IPS-20b (cell line): ENCODE measurements around the gene TPI1.
A peak's percentile ranks its signal among the peaks of the same experiment; 100 is the strongest.
"Not testable (repeated sequence)": the region's sequence is repeated elsewhere in the genome, so short reads cannot be mapped to it uniquely, and the experiment has no call there.

Source experiments
- H3K27ac ChIP-seq: one replicate; pipeline ENCODE4 v1.5.1; 2013; ENCODE audit warnings: low read length
- H3K27me3 ChIP-seq: 2 replicates; pipeline ENCODE4 v1.6.1; 2013; ENCODE audit warnings: mild to moderate bottlenecking, low read length, inconsistent platforms; ENCODE audit not compliant: insufficient read depth
- H3K36me3 ChIP-seq: 2 replicates; pipeline ENCODE4 v1.6.1; 2013; ENCODE audit warnings: low read depth, mild to moderate bottlenecking, inconsistent platforms, low read length, moderate library complexity; ENCODE audit not compliant: insufficient read depth
- H3K4me1 ChIP-seq: 2 replicates; pipeline ENCODE4 v1.6.1; 2013; ENCODE audit warnings: mild to moderate bottlenecking, control low read depth, inconsistent platforms, low read length, moderate library complexity; ENCODE audit not compliant: insufficient read depth
- H3K4me3 ChIP-seq: 2 replicates; pipeline ENCODE4 v1.5.1; 2013; ENCODE audit warnings: mild to moderate bottlenecking, low read length, inconsistent platforms
- H3K9ac ChIP-seq: 2 replicates; pipeline ENCODE4 v1.6.1; 2013; ENCODE audit warnings: low read depth, mild to moderate bottlenecking, inconsistent platforms, low read length, moderate library complexity
- H3K9me3 ChIP-seq: 2 replicates; pipeline ENCODE4 v1.6.1; 2013; ENCODE audit warnings: mild to moderate bottlenecking, low read depth, low read length, inconsistent platforms; ENCODE audit not compliant: insufficient read depth

TPI1 gene

GRCh38 chr12:6874015-6874368 lies 6.7 kb downstream of the TPI1 start:
- peak overlapping the region; percentile 63; the same call in 1 of the 2 replicates for H3K9ac ChIP-seq
- not testable (repeated sequence) for H3K9me3 ChIP-seq, H3K27me3 ChIP-seq, H3K27ac ChIP-seq, H3K4me1 ChIP-seq
- H3K4me3 ChIP-seq: peak overlapping the region; percentile 73
- H3K36me3 ChIP-seq: peaks cover 30% of the 10 kb centered on the region

GRCh38 chr12:6879824-6880223 lies 12.5 kb downstream of the TPI1 start:
- H3K27ac ChIP-seq, H3K9me3 ChIP-seq, H3K4me3 ChIP-seq, H3K27me3 ChIP-seq, H3K4me1 ChIP-seq, H3K9ac ChIP-seq: not testable (repeated sequence)
- H3K36me3 ChIP-seq: peaks cover 13% of the 10 kb centered on the region

GRCh38 chr12:6883252-6883651 lies 15.9 kb downstream of the TPI1 start:
- no peaks in the 10 kb centered on the region for H3K9me3 ChIP-seq
- H3K27me3 ChIP-seq: no peaks in the 10 kb centered on the region
- peaks cover 12% of the 10 kb centered on the region; the same call in 1 of the 2 replicates for H3K4me1 ChIP-seq
- no peak overlapping the region for H3K9ac ChIP-seq
- no peak overlapping the region for H3K27ac ChIP-seq
- H3K4me3 ChIP-seq: no peak overlapping the region
- peaks cover 16% of the 10 kb centered on the region for H3K36me3 ChIP-seq

GRCh38 chr12:6883683-6884082 lies 16.4 kb downstream of the TPI1 start:
- peaks cover 15% of the 10 kb centered on the region for H3K4me1 ChIP-seq
- H3K36me3 ChIP-seq: peaks cover 16% of the 10 kb centered on the region
- no peak overlapping the region for H3K27ac ChIP-seq
- no peaks in the 10 kb centered on the region for H3K27me3 ChIP-seq
- no peak overlapping the region for H3K9ac ChIP-seq
- H3K4me3 ChIP-seq: no peak overlapping the region
- H3K9me3 ChIP-seq: no peaks in the 10 kb centered on the region

GRCh38 chr12:6884539-6884938 lies 17.2 kb downstream of the TPI1 start:
- Histone ChIP-seq H3K36me3 (peaks cover 16% of the 10 kb centered on the region), H3K4me1 (peaks cover 15% of the 10 kb centered on the region), H3K27me3 (no peaks in the 10 kb centered on the region), H3K4me3 (no peak overlapping the region), H3K9ac (no peak overlapping the region), H3K9me3 (no peaks in the 10 kb centered on the region), H3K27ac (no peak overlapping the region)

- peaks cover 20% of the 10 kb centered on the region for H3K4me1 ChIP-seq
- H3K36me3 ChIP-seq: peaks cover 16% of the 10 kb centered on the region
- not testable (repeated sequence) for H3K9me3 ChIP-seq, H3K27me3 ChIP-seq, H3K4me3 ChIP-seq, H3K27ac ChIP-seq
- H3K9ac ChIP-seq: peak overlapping the region; percentile 37; the same call in 1 of the 2 replicates
Observed at GRCh38 chr12:6886206-6886999, 19.1 kb downstream of the TPI1 start.

GRCh38 chr12:6887460-6887859 lies 20.1 kb downstream of the TPI1 start:
- no peak overlapping the region for H3K9ac ChIP-seq
- H3K27ac ChIP-seq: no peak overlapping the region
- H3K9me3 ChIP-seq: no peaks in the 10 kb centered on the region
- H3K4me3 ChIP-seq: no peak overlapping the region
- no peaks in the 10 kb centered on the region for H3K27me3 ChIP-seq
- H3K4me1 ChIP-seq: peaks cover 20% of the 10 kb centered on the region
- H3K36me3 ChIP-seq: peaks cover 16% of the 10 kb centered on the region

- Histone ChIP-seq H3K36me3 (peaks cover 16% of the 10 kb centered on the region), H3K27ac (peak overlapping the region; percentile 8), H3K4me1 (peaks cover 20% of the 10 kb centered on the region), H3K9me3 (no peaks in the 10 kb centered on the region), H3K27me3 (no peaks in the 10 kb centered on the region), H3K9ac (no peak overlapping the region), H3K4me3 (no peak overlapping the region)
Observed at GRCh38 chr12:6888360-6888759, 21.0 kb downstream of the TPI1 start.

- not testable (repeated sequence) for H3K9me3 ChIP-seq, H3K27me3 ChIP-seq, H3K4me3 ChIP-seq, H3K9ac ChIP-seq, H3K27ac ChIP-seq
- Histone ChIP-seq H3K4me1 (peaks cover 20% of the 10 kb centered on the region), H3K36me3 (peaks cover 12% of the 10 kb centered on the region)
Observed at GRCh38 chr12:6888794-6889193, 21.5 kb downstream of the TPI1 start.

- Histone ChIP-seq H3K27ac (peak overlapping the region; percentile 81), H3K9ac (peak overlapping the region; percentile 82), H3K4me1 (peaks cover 14% of the 10 kb centered on the region), H3K4me3 (peak overlapping the region; percentile 47)
- not testable (repeated sequence) for H3K9me3 ChIP-seq, H3K36me3 ChIP-seq, H3K27me3 ChIP-seq
Observed at GRCh38 chr12:6889775-6890573, 22.6 kb downstream of the TPI1 start.

GRCh38 chr12:6890789-6891645 lies 23.7 kb downstream of the TPI1 start:
- Histone ChIP-seq H3K27ac (peak overlapping the region; percentile 81), H3K36me3 (no peaks in the 10 kb centered on the region), H3K4me1 (peaks cover 9% of the 10 kb centered on the region), H3K9ac (peak overlapping the region; percentile 82), H3K27me3 (no peaks in the 10 kb centered on the region), H3K4me3 (peak overlapping the region; percentile 73), H3K9me3 (no peaks in the 10 kb centered on the region)
